ENCODE measurements around the gene ALDH1B1. TPM values are rescaled to one million over a fixed set of nuclear protein-coding genes. Genes with fewer than 3 reads are reported as not detected.
A peak's percentile ranks its signal among the peaks of the same experiment; 100 is the strongest.

The ALDH1B1 gene
- total and polyA plus RNA-seq, 12 donors, result 4.0 to 30.2 (median 17.2) TPM

DNA sequence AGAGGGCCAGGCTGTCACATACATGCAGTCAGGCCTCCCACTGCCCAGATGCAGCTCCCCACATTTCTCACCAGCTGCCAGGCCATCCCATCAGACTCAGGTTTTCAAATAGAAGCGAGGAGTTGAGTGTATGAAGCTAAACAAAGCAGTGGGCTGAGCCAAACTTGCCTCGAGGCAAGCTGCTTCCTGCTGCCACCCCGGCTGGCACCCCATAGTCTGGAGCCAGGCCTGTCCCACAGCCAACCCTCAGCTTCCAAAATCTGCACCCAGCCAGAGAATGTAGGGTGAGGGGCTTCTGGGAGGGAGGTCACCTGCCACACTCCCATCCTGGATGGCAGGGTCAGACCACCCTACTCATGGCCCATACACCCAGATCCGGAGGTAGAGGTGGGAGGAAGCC is 22.3 kb upstream of the ALDH1B1 start:
- Histone ChIP-seq H3K9me3 (no peaks in the 10 kb centered on the region), H3K27me3 (peaks cover 0 to 5% (median 0%) of the 10 kb centered on the region in 7 donors), H3K4me3 (no peak overlapping the region), H3K27ac (no peak overlapping the region), H3K36me3 (no peaks in the 10 kb centered on the region), H3K4me1 (no peaks in the 10 kb centered on the region)
- 47 to 70% methylated on average over 4 of the region's 4 CpGs for WGBS, 2 donors
- TF ChIP-seq CTCF (IDR thresholded peaks at IDR 0.05), result no peak
- intact Hi-C loops (cut with DNase I), result loop anchor here in 1 of 10 donors (5.0 kb wide), 1 partner anchor 37 kb away; no protein-coding TSS in a partner anchor
- no peak for ATAC-seq
- no peak for DNase-seq

DNA sequence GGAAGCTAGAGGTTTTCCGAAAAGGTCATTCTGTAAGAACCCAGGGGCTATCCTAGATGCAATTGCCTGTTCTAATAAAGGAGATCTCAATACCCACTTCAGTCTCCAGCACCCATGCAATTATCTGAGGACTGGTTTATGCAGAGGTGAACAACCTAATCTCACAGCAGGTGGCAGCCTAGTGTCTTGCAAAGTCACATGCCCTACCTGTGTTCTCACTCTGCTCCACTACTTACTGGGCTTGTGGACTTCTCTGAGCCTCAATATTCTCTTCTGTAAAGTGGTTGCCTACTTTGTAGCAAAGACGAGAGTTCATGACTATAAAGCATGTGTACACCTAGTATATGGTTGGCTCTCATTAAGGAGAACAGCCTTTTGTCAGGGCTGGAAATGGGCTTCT is 21.0 kb upstream of the ALDH1B1 start:
- H3K36me3 ChIP-seq, result no peaks in the 10 kb centered on the region
- no peaks in the 10 kb centered on the region for H3K4me1 ChIP-seq
- H3K27me3 ChIP-seq, result peaks cover 0 to 5% (median 0%) of the 10 kb centered on the region in 7 donors
- no peak overlapping the region for H3K27ac ChIP-seq
- H3K4me3 ChIP-seq, result no peak overlapping the region
- intact Hi-C loops (cut with DNase I), result loop anchor here in 1 of 10 donors (5.0 kb wide), 1 partner anchor 36 kb away; no protein-coding TSS in a partner anchor
- DNase-seq (no peak), ATAC-seq (no peak)
- peak in 3 of 9 donors; percentile 5 to 24 (median 7) for TF ChIP-seq CTCF (IDR thresholded peaks at IDR 0.05)
- no peaks in the 10 kb centered on the region for H3K9me3 ChIP-seq
- WGBS, 2 donors, result 89 to 91% methylated on average over 2 of the region's 2 CpGs

DNA sequence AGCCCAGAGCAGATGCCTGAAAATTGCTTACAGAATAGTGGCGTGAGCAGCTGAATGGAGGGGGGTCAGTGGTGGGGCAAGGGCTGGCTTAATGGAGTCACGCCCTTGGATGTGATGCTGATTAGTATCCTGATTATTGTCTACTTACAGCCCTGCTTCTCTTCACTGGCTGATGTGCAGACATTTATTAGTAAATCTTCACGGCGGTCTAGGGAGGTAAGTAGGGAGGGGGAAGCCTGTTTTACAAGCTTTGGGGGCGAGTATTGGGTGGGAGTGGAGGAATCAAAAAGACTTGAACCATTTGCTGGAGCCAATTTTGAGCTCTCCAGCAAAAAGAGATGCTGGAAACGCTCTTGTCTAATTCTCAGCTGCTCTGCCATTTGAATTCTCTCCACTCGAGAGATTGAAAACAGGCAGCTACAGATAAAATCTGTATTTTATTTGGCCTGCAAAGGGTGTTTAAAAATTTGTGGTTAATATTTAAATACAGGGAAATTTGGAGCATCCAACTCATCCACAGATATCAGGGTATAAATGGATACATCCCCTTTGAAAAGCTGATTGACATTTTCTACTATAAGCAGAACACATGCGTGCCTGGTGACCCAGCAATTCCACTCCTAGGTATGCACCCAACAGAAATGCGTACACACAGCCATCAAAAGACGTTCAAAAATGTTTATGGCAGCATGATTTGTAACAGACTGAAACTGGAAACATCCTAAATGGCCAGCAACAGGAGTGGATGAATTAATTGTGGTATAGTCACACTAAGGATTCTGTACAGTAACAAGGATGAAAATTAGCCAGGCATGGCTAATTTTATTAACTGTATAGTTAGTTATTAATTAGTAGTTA is 19.5 kb upstream of the ALDH1B1 start:
- Histone ChIP-seq H3K4me3 (no peak overlapping the region), H3K27ac (no peak overlapping the region), H3K27me3 (peaks cover 0 to 5% (median 0%) of the 10 kb centered on the region in 7 donors), H3K36me3 (no peaks in the 10 kb centered on the region), H3K9me3 (no peaks in the 10 kb centered on the region), H3K4me1 (no peaks in the 10 kb centered on the region)
- ATAC-seq (no peak), DNase-seq (no peak)
- no peak for TF ChIP-seq CTCF (IDR thresholded peaks at IDR 0.05)
- WGBS, 2 donors, result 75 to 83% methylated on average over 10 of the region's 10 CpGs
- intact Hi-C loops (cut with DNase I), result loop anchor here in 1 of 10 donors (5.0 kb wide), 1 partner anchor 34 kb away; no protein-coding TSS in a partner anchor

DNA sequence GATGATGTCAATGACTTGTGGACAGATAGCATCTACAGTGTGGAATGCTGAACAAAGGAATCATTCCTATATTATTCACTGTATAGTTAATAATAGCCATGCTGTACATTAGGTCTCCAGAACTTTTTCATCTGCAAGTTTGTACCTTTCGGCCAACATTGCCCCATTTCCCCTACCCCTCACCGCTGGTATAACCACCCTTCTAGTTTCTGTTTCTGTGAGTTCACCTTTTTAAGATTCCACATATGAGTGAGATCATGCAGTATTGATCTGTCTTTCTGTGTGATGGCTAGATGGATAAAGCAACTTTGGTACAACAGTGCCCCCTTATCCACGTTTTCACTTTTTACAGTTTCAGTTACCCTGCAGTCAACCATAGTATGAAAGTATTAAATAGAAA is 18.8 kb upstream of the ALDH1B1 start:
- no peak for TF ChIP-seq CTCF (IDR thresholded peaks at IDR 0.05)
- intact Hi-C loops (cut with DNase I), result loop anchor here in 1 of 10 donors (5.0 kb wide), 1 partner anchor 34 kb away; no protein-coding TSS in a partner anchor
- Histone ChIP-seq H3K4me1 (no peaks in the 10 kb centered on the region), H3K4me3 (no peak overlapping the region), H3K27me3 (peaks cover 0 to 5% (median 0%) of the 10 kb centered on the region in 7 donors), H3K36me3 (no peaks in the 10 kb centered on the region), H3K9me3 (no peaks in the 10 kb centered on the region), H3K27ac (no peak overlapping the region)
- DNase-seq (no peak), ATAC-seq (no peak)
- 80 to 83% methylated on average over 3 of the region's 3 CpGs for whole genome bisulfite sequencing, 2 donors

All from heart right ventricle (tissue), 16 donors.